GM23248 (cell line): ENCODE data around the gene FUBP1. TPM values are rescaled to one million over a fixed set of nuclear protein-coding genes. Genes with fewer than 3 reads are reported as not detected.
A peak's percentile ranks its signal among the peaks of the same experiment; 100 is the strongest.
"Not testable (repeated sequence)": the region's sequence is repeated elsewhere in the genome, so short reads cannot be mapped to it uniquely, and the experiment has no call there.

ENCODE experiments used
- DNase-seq: peaks from one replicate; pipeline ENCODE4 v3.0.0-alpha.2; 2015
- H2AFZ ChIP-seq: fragments of 200-600 bp; sonication (generic); 2 replicates; pipeline ENCODE4 v1.6.1; 2016; ENCODE audit warnings: antibody characterized with exemption
- H3F3A ChIP-seq: fragments of 200-600 bp; sonication (generic); 2 replicates; pipeline ENCODE4 v1.6.1; 2016; ENCODE audit warnings: mild to moderate bottlenecking, antibody characterized with exemption, mixed run types; ENCODE audit not compliant: insufficient read depth
- H3K27ac ChIP-seq: fragments of 200-600 bp; sonication (generic); 2 replicates; pipeline ENCODE4 v1.5.1; 2016; ENCODE audit warnings: mild to moderate bottlenecking
- H3K27me3 ChIP-seq: fragments of 200-600 bp; sonication (generic); replicated peaks from 2 replicates; pipeline ENCODE4 v1.6.1; 2016; ENCODE audit warnings: mild to moderate bottlenecking; ENCODE audit not compliant: insufficient read depth
- H3K36me3 ChIP-seq: fragments of 200-600 bp; sonication (generic); 2 replicates; pipeline ENCODE4 v1.6.1; 2016; ENCODE audit warnings: low read depth, mild to moderate bottlenecking
- H3K4me1 ChIP-seq: fragments of 200-600 bp; sonication (generic); 2 replicates; pipeline ENCODE4 v1.6.1; 2016; ENCODE audit warnings: mild to moderate bottlenecking; ENCODE audit not compliant: insufficient read depth
- H3K4me2 ChIP-seq: fragments of 200-600 bp; sonication (generic); one replicate; pipeline ENCODE4 v1.6.1; 2016; ENCODE audit warnings: mild to moderate bottlenecking; ENCODE audit not compliant: unreplicated experiment
- H3K4me3 ChIP-seq: fragments of 200-600 bp; sonication (generic); 2 replicates; pipeline ENCODE4 v1.5.1; 2016; ENCODE audit warnings: mild to moderate bottlenecking
- H3K79me2 ChIP-seq: fragments of 200-600 bp; sonication (generic); 2 replicates; pipeline ENCODE4 v1.6.1; 2016; ENCODE audit warnings: mild to moderate bottlenecking; ENCODE audit not compliant: insufficient read depth
- H3K9ac ChIP-seq: fragments of 200-600 bp; sonication (generic); 2 replicates; pipeline ENCODE4 v1.6.1; 2016; ENCODE audit warnings: mild to moderate bottlenecking
- H3K9me2 ChIP-seq: fragments of 200-600 bp; sonication (generic); 2 replicates; pipeline ENCODE4 v1.6.1; 2016; ENCODE audit warnings: mixed run types, mild to moderate bottlenecking, moderate library complexity; ENCODE audit not compliant: insufficient read depth
- H3K9me3 ChIP-seq: fragments of 200-600 bp; sonication (generic); one replicate; pipeline ENCODE4 v1.6.1; 2017; ENCODE audit warnings: low read depth
- H4K20me1 ChIP-seq: fragments of 200-600 bp; sonication (generic); 2 replicates; pipeline ENCODE4 v1.6.0; 2016; ENCODE audit not compliant: insufficient read depth
- EZH2 ChIP-seq: fragments of 200-600 bp; sonication (generic); IDR thresholded peaks from 2 replicates; pipeline ENCODE4 v1.6.1; 2018; ENCODE audit warnings: antibody characterized with exemption, mild to moderate bottlenecking; ENCODE audit not compliant: insufficient read depth, poor library complexity, severe bottlenecking
- EZH2phosphoT487 ChIP-seq: fragments of 200-600 bp; sonication (generic); IDR thresholded peaks from 2 replicates; pipeline ENCODE4 v1.6.1; 2018; ENCODE audit warnings: antibody characterized with exemption, moderate library complexity, mild to moderate bottlenecking, low read depth; ENCODE audit not compliant: insufficient read depth
- WGBS, 2 experiments: methylation state at CpG; one replicate each; pipeline ENCODE4 v1.1.6; 2015 to 2017; ENCODE audit warnings: low lambda C conversion rate in 2 of 2, low coverage in 1 of 2; ENCODE audit errors: missing lambda C conversion rate in 2 of 2; 5-methylcytosine and 5-hydroxymethylcytosine counted together
- in situ Hi-C: fragments of 300-500 bp; cut with MboI; formaldehyde crosslinking; loops from 2 replicates; pipeline ENCODE4 v1.15.0; 2020
- polyA plus RNA-seq: library from polyadenylated mRNA; unstranded; fragments of >200 nt; fragmentation: Nextera tagmentation; extraction: Ambion mirVana; gene quantifications from 2 replicates; pipeline ENCODE4 v1.2.1, GENCODE V29; 2016
- total RNA-seq: library from RNA; depleted of rRNA; stranded (reverse); fragments of >200 nt; shearing (Covaris generic); gene quantifications from 2 replicates; pipeline ENCODE4 v1.2.3, GENCODE V29; 2014

The FUBP1 gene
- total and polyA plus RNA-seq, 2 experiments from 2014 or later = 52.2 to 59.1 TPM

DNA sequence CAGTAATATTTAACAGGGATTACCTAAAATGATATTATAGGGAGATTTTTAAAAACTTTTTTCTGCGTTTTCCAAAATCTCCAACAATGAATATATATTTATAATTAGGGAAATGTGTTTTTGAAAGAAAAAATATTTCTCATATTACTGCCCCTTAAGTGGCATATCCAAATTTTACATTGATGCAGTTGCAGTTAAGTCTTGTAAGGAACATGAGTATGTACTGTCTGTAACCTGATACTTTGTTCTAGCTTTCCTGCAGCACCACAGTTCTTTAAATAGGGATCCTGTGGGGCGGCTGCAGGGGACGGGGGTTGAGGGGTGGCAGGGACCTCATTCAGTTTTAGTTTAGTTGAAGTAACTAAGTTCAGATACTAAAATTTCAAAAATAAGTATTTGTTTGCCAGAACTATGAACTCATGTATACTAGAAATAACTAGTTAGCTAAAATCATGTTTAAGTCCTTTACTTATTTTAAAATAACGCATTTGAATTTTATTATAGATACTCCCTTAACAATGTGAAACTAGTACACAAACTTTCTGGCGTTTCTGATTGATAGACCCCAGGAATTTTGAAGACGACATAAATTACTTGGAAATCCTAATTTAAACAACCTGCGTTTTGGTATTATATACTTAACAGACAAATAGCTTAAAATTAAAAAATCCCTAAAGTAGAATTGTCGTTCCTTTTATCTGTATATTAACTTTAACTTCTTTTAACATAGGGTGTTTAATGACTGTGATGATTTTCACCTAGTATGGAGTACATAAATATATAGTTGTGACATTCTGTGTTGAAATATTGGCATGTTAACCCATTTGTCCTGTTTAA is 25.2 kb upstream of the FUBP1 start:
- H3K36me3 ChIP-seq = peaks cover 10% of the 10 kb centered on the region; the same call in 1 of the 2 replicates
- H3K9me3 ChIP-seq = no peaks in the 10 kb centered on the region
- peak overlapping the region; percentile 91 for H3K27ac ChIP-seq
- H4K20me1 ChIP-seq = 0 out of 2 replicates have a peak, but pooled peaks cover 9% of the 10 kb centered on the region
- peak overlapping the region; percentile 95 for H3K4me3 ChIP-seq
- H3K79me2 ChIP-seq = peaks cover 93% of the 10 kb centered on the region
- no peaks in the 10 kb centered on the region for H3K27me3 ChIP-seq
- in situ Hi-C loops = no loop called here
- H3K9ac ChIP-seq = peak overlapping the region; percentile 96
- peaks cover 31% of the 10 kb centered on the region for H3K4me1 ChIP-seq
- WGBS, 2 experiments = 1 to 2% methylated on average over 8 of the region's 8 CpGs
- no peaks in the 10 kb centered on the region for H3K9me2 ChIP-seq
- peak overlapping the region; percentile 97 for H3K4me2 ChIP-seq
- H2AFZ ChIP-seq = peak overlapping the region; percentile 75
- no peak for TF ChIP-seq EZH2phosphoT487
- no peak for TF ChIP-seq EZH2
- DNase-seq = peak; percentile 81
- H3F3A ChIP-seq = peaks cover 73% of the 10 kb centered on the region

DNA sequence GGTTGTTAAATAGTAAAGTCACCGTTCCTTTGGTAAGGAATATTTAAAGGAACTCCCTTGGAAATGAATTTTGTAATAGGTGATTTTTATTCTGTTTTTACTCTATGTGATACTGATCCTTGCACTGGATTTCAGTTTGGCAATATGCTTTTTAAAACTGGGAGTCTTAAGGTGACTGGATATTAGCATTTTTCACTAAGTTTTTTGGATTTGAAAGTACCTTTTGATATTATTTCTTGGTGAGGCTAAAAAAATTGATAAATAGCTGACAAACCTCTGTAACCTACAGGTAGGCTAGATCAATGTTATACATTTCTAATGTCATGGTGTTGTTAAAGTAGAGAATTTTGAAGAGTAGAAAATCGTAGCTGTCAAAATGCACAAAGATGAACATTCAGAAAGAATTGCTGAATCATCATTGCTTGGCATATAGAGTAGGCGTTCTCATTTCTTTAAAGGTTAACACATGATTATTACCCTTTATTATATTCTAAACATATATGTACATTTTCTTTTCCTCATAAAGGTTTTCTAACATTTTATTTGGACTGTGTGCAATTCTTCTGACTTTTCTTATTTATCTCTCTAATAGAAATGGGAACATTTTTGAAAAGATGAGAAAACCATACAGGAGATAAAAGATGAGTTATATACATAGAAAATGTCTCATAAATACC is 24.3 kb upstream of the FUBP1 start:
- no peaks in the 10 kb centered on the region for H3K9me3 ChIP-seq
- 0 out of 2 replicates have a peak, but pooled peaks cover 8% of the 10 kb centered on the region for H4K20me1 ChIP-seq
- 37 to 38% methylated on average over 3 of the region's 3 CpGs for WGBS, 2 experiments
- H3K27me3 ChIP-seq = no peaks in the 10 kb centered on the region
- peaks cover 93% of the 10 kb centered on the region for H3K79me2 ChIP-seq
- peaks cover 26% of the 10 kb centered on the region for H3K4me1 ChIP-seq
- H3F3A ChIP-seq = peaks cover 66% of the 10 kb centered on the region
- H3K4me3 ChIP-seq = peak overlapping the region; percentile 95
- 0 out of 2 replicates have a peak, but pooled peaks cover 8% of the 10 kb centered on the region for H3K36me3 ChIP-seq
- TF ChIP-seq EZH2phosphoT487 = no peak
- TF ChIP-seq EZH2 = no peak
- H3K9ac ChIP-seq = peak overlapping the region; percentile 96
- peak overlapping the region; percentile 97 for H3K4me2 ChIP-seq
- peak overlapping the region; percentile 91 for H3K27ac ChIP-seq
- no peaks in the 10 kb centered on the region for H3K9me2 ChIP-seq
- in situ Hi-C loops = no loop called here
- H2AFZ ChIP-seq = peak overlapping the region; percentile 54; the same call in 1 of the 2 replicates
- peak; percentile 49 for DNase-seq

DNA sequence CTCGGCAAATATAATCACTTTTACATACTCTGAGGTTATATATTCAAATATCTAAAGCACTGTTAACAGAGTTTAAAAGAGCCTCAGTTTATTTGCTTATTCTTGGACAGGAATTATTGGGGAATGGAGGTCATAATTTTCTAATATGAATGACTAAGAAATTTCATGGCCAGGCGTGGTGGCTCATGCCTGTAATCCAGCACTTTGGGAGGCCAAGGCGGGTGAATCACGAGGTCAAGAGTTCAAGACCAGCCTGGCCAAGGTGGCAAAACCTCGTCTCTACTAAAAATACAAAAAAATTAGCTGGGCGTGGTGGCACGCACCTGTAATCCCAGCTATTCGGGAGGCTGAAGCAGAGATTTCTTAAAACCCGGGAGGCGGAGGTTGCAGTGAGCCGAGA is 21.7 kb upstream of the FUBP1 start:
- H3K9me3 ChIP-seq, H2AFZ ChIP-seq, H3K4me3 ChIP-seq, H3K9ac ChIP-seq, DNase-seq, H3K36me3 ChIP-seq, in situ Hi-C loops, H3K9me2 ChIP-seq, H3K4me2 ChIP-seq, H4K20me1 ChIP-seq, H3K27me3 ChIP-seq: not testable (repeated sequence)
- Histone ChIP-seq H3K27ac (0 out of 2 replicates have a peak overlapping the region, but pooled peaks have one; percentile 1), H3K79me2 (peaks cover 91% of the 10 kb centered on the region), H3F3A (peaks cover 43% of the 10 kb centered on the region), H3K4me1 (peaks cover 26% of the 10 kb centered on the region)
- whole genome bisulfite sequencing, 2 experiments = 81 to 86% methylated on average over 11 of the region's 11 CpGs

DNA sequence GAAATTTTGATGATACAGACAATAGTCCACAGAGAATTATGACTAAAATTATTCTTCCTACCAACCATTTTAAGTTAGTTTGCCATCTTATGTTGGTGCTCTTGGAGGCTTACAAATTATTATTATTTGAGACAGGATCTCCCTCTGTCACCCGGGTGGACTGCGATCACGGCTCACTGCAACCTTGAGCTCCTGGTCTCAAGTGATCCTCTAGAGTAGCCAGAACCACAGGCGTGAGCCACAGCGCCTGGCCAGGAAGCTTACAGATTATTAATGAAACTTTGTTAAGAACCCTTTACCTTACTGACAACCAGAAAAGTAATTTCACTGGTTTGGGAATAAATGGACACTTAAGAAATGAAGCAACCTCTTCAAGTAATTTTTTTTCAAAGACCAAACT is 17.9 kb upstream of the FUBP1 start:
- Histone ChIP-seq H3K36me3 (peaks cover 11% of the 10 kb centered on the region; the same call in 1 of the 2 replicates), H3K79me2 (peaks cover 96% of the 10 kb centered on the region), H3K4me1 (peaks cover 8% of the 10 kb centered on the region; the same call in 1 of the 2 replicates), H3F3A (0 out of 2 replicates have a peak, but pooled peaks cover 9% of the 10 kb centered on the region), H2AFZ (no peak overlapping the region), H3K4me2 (no peak overlapping the region), H3K4me3 (no peak overlapping the region), H3K9ac (no peak overlapping the region), H4K20me1 (no peaks in the 10 kb centered on the region), H3K9me3 (no peaks in the 10 kb centered on the region), H3K27me3 (no peaks in the 10 kb centered on the region), H3K27ac (no peak overlapping the region), H3K9me2 (no peaks in the 10 kb centered on the region)
- DNase-seq = no peak
- in situ Hi-C loops = no loop called here
- WGBS, 2 experiments = 96 to 97% methylated on average over 5 of the region's 5 CpGs
- TF ChIP-seq EZH2 (no peak), EZH2phosphoT487 (no peak)
